Osteocyte (in vitro differentiated cells): ENCODE data around the gene MAF. TPM values are rescaled to one million over a fixed set of nuclear protein-coding genes. Genes with fewer than 3 reads are reported as not detected.

ENCODE experiments used
- DNase-seq: peaks from one replicate; pipeline ENCODE4 v3.0.0; 2021; ENCODE audit warnings: mixed read lengths; ENCODE audit not compliant: unreplicated experiment; ENCODE audit errors: extremely low spot score
- H3K27ac Mint-ChIP-seq: one replicate; pipeline ENCODE4 v1.8.0; 2021; ENCODE audit warnings: mild to moderate bottlenecking, mixed read lengths; ENCODE audit not compliant: unreplicated experiment
- H3K27me3 Mint-ChIP-seq: one replicate; pipeline ENCODE4 v1.8.0; 2021; ENCODE audit warnings: mixed read lengths; ENCODE audit not compliant: unreplicated experiment
- H3K36me3 Mint-ChIP-seq: one replicate; pipeline ENCODE4 v1.8.0; 2021; ENCODE audit warnings: mixed read lengths; ENCODE audit not compliant: unreplicated experiment
- H3K4me1 Mint-ChIP-seq: one replicate; pipeline ENCODE4 v1.8.0; 2021; ENCODE audit warnings: mixed read lengths; ENCODE audit not compliant: unreplicated experiment
- H3K4me3 Mint-ChIP-seq: one replicate; pipeline ENCODE4 v1.8.0; 2021; ENCODE audit warnings: mild to moderate bottlenecking, moderate library complexity, mixed read lengths; ENCODE audit not compliant: unreplicated experiment
- H3K9me3 Mint-ChIP-seq: one replicate; pipeline ENCODE4 v1.8.0; 2021; ENCODE audit warnings: mixed read lengths; ENCODE audit not compliant: unreplicated experiment
- CTCF ChIP-seq: fragments of 200-600 bp; sonication (generic); IDR thresholded peaks from 2 replicates; pipeline ENCODE4 v1.5.0; 2021; ENCODE audit warnings: antibody characterized with exemption, mild to moderate bottlenecking, moderate library complexity
- total RNA-seq: library from RNA; stranded (reverse); gene quantifications from 2 replicates; pipeline ENCODE4 v1.2.1, GENCODE V29; 2021

MAF gene
- total RNA-seq, 1 donor from 2014 or later: 63.6 TPM

DNA sequence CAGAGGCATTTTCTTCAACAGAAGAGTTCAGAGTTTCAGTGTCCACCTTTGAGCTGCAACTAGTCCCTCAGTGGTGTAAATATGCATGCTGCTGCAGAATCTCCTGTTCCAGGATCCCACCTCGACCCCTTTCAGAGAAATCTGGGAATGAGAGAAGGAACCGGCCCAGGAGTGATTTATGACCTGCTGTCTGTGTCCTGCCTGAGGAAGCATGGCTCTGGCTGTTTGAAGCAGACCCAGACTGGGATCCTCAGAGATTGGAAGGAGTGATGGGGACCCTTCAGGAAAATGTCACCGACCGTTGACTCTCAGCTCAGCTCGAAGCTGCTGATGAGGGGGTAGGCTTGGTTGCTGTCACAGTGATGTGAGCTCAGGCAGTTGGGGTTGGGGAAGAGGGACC, 8.4 kb upstream of the MAF start:
- no peak for TF ChIP-seq CTCF
- no peaks in the 10 kb centered on the region for H3K9me3 Mint-ChIP-seq
- no peak overlapping the region for H3K4me3 Mint-ChIP-seq
- peaks cover 27% of the 10 kb centered on the region for H3K4me1 Mint-ChIP-seq
- no peak for DNase-seq
- no peaks in the 10 kb centered on the region for H3K27me3 Mint-ChIP-seq
- H3K36me3 Mint-ChIP-seq: no peaks in the 10 kb centered on the region
- H3K27ac Mint-ChIP-seq: no peak overlapping the region

DNA sequence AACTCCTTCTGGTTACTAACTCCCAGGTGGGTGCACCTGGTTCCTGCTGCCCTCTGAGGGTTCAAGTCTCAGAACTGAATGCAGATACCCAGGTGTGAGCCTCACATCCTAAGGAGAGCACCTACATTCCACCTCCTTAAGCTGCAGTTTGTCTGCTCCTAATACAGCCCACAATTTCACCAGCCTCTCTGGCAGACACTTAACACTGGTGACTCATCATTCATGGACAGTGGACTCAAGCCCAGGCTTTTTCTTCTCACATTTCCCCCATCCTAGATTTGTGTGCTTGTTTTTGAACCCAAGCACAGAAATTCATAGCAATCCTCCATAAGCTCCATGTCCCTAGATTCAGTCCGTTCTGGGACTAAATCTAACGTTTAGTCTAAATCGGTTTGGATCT, 7.0 kb upstream of the MAF start:
- Mint-ChIP-seq H3K9me3 (no peaks in the 10 kb centered on the region), H3K27me3 (no peaks in the 10 kb centered on the region), H3K36me3 (no peaks in the 10 kb centered on the region), H3K4me3 (no peak overlapping the region), H3K4me1 (peaks cover 33% of the 10 kb centered on the region), H3K27ac (no peak overlapping the region)
- no peak for TF ChIP-seq CTCF
- no peak for DNase-seq

- no peaks in the 10 kb centered on the region for H3K27me3 Mint-ChIP-seq
- H3K27ac Mint-ChIP-seq: peak overlapping the region; percentile 1
- peaks cover 38% of the 10 kb centered on the region for H3K4me1 Mint-ChIP-seq
- H3K4me3 Mint-ChIP-seq: no peak overlapping the region
- no peak for TF ChIP-seq CTCF
- no peak for DNase-seq
- H3K36me3 Mint-ChIP-seq: no peaks in the 10 kb centered on the region
- H3K9me3 Mint-ChIP-seq: no peaks in the 10 kb centered on the region
These were observed 5.5 kb upstream of the MAF start for GRCh38 chr16:79605999-79606398.

DNA sequence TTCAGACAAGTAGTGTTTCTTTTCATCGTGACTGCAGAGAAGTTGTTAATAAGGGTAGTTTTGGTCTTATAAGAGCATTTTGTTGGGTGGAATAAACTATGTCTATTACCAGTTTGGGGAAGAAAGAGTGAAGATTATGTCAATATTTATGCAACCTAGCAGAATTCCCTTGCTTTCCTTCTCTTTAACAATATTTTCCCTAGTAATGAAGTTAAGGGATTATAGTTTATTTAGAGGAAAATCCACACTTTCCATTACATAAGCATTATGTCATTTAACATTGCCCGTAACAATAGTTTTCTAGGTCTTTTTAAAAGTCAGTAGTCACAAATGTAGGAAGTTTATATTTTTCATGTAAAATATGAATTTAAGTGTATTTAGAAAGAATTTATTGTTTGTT, 2.5 kb upstream of the MAF start:
- Mint-ChIP-seq H3K27ac (no peak overlapping the region), H3K9me3 (no peaks in the 10 kb centered on the region), H3K4me1 (peaks cover 39% of the 10 kb centered on the region), H3K4me3 (no peak overlapping the region), H3K36me3 (peaks cover under 1% of the 10 kb centered on the region), H3K27me3 (no peaks in the 10 kb centered on the region)
- no peak for TF ChIP-seq CTCF
- no peak for DNase-seq

- no peak for TF ChIP-seq CTCF
- Mint-ChIP-seq H3K27me3 (no peaks in the 10 kb centered on the region), H3K4me1 (peaks cover 36% of the 10 kb centered on the region), H3K9me3 (no peaks in the 10 kb centered on the region), H3K4me3 (peak overlapping the region; percentile 95), H3K36me3 (peaks cover 5% of the 10 kb centered on the region), H3K27ac (no peak overlapping the region)
- DNase-seq: no peak
These were observed 2.1 kb upstream of the MAF start for GRCh38 chr16:79602628-79603014.
